Smooth muscle cell (in vitro differentiated cells): ENCODE results near the gene UGCG. TPM values are rescaled to one million over a fixed set of nuclear protein-coding genes. Genes with fewer than 3 reads are reported as not detected.
A peak's percentile ranks its signal among the peaks of the same experiment; 100 is the strongest.

Experiments
- DNase-seq: peaks from one replicate; lab custom pipeline; 2025; ENCODE audit not compliant: unreplicated experiment; lab: John Stamatoyannopoulos, UW
- H2AFZ ChIP-seq: fragments of 200-600 bp; sonication (generic); 2 replicates; pipeline ENCODE4 v1.6.0; 2016; ENCODE audit warnings: antibody characterized with exemption, low read depth, mild to moderate bottlenecking
- H3F3A ChIP-seq: fragments of 200-600 bp; sonication (generic); 2 replicates; pipeline ENCODE4 v1.6.0; 2017; ENCODE audit warnings: antibody characterized with exemption, low read depth
- H3K27ac ChIP-seq: fragments of 200-600 bp; sonication (generic); 2 replicates; pipeline ENCODE4 v1.5.1; 2016; ENCODE audit warnings: low read depth, mild to moderate bottlenecking
- H3K27me3 ChIP-seq: fragments of 200-600 bp; sonication (generic); 2 replicates; pipeline ENCODE4 v1.6.1; 2016; ENCODE audit warnings: low read depth, mild to moderate bottlenecking
- H3K36me3 ChIP-seq: fragments of 200-600 bp; sonication (generic); 2 replicates; pipeline ENCODE4 v1.5.1; 2016; ENCODE audit warnings: low read depth
- H3K4me1 ChIP-seq: fragments of 200-600 bp; sonication (generic); 2 replicates; pipeline ENCODE4 v1.5.1; 2016; ENCODE audit warnings: low read depth
- H3K4me2 ChIP-seq: fragments of 200-600 bp; sonication (generic); 2 replicates; pipeline ENCODE4 v1.6.0; 2016; ENCODE audit warnings: mild to moderate bottlenecking
- H3K4me3 ChIP-seq: fragments of 200-600 bp; sonication (generic); 2 replicates; pipeline ENCODE4 v1.5.1; 2016; ENCODE audit warnings: mild to moderate bottlenecking
- H3K79me2 ChIP-seq: fragments of 200-600 bp; sonication (generic); 2 replicates; pipeline ENCODE4 v1.6.0; 2016; ENCODE audit warnings: low read depth, mild to moderate bottlenecking
- H3K9ac ChIP-seq: fragments of 200-600 bp; sonication (generic); 2 replicates; pipeline ENCODE4 v1.6.0; 2016; ENCODE audit warnings: low read depth
- H3K9me3 ChIP-seq: fragments of 200-600 bp; sonication (generic); replicated peaks from 2 replicates; pipeline ENCODE4 v1.5.1; 2016; ENCODE audit warnings: low read depth
- H4K20me1 ChIP-seq: fragments of 200-600 bp; sonication (generic); 2 replicates; pipeline ENCODE4 v1.6.0; 2016; ENCODE audit warnings: low read depth
- WGBS: methylation state at CpG from one replicate; pipeline ENCODE4 v1.1.7; 2016; ENCODE audit warnings: low lambda C conversion rate; 5-methylcytosine and 5-hydroxymethylcytosine counted together
- polyA plus RNA-seq: library from polyadenylated mRNA; unstranded; fragments of >200 nt; fragmentation: Nextera tagmentation; extraction: Ambion mirVana; gene quantifications from 2 replicates; pipeline ENCODE4 v1.2.1, GENCODE V29; 2016
- total RNA-seq: library from RNA; depleted of rRNA; stranded (reverse); fragments of >200 nt; gene quantifications from 2 replicates; pipeline ENCODE4 v1.2.3, GENCODE V29; 2014
- TF ChIP-seq, protein P1 (sequence below): fragments of 200-600 bp; sonication (generic); IDR thresholded peaks from 2 replicates; pipeline ENCODE4 v1.5.1; 2017; ENCODE audit warnings: borderline replicate concordance, mild to moderate bottlenecking, antibody characterized with exemption; ENCODE audit not compliant: insufficient read depth, poor library complexity, severe bottlenecking

UGCG gene
- total and polyA plus RNA-seq, 2 experiments from 2014 or later, result 21.3 to 34.0 TPM

- Histone ChIP-seq H3K27me3 (no peaks in the 10 kb centered on the region), H3K27ac (no peak overlapping the region), H3K4me3 (no peak overlapping the region), H3K9me3 (no peaks in the 10 kb centered on the region), H3K9ac (no peak overlapping the region), H4K20me1 (peaks cover 21% of the 10 kb centered on the region), H3K36me3 (peaks cover 7% of the 10 kb centered on the region), H3K4me2 (no peak overlapping the region), H2AFZ (no peak overlapping the region), H3K4me1 (no peaks in the 10 kb centered on the region), H3F3A (no peaks in the 10 kb centered on the region), H3K79me2 (peaks cover 15% of the 10 kb centered on the region)
- TF ChIP-seq, protein P1, sequence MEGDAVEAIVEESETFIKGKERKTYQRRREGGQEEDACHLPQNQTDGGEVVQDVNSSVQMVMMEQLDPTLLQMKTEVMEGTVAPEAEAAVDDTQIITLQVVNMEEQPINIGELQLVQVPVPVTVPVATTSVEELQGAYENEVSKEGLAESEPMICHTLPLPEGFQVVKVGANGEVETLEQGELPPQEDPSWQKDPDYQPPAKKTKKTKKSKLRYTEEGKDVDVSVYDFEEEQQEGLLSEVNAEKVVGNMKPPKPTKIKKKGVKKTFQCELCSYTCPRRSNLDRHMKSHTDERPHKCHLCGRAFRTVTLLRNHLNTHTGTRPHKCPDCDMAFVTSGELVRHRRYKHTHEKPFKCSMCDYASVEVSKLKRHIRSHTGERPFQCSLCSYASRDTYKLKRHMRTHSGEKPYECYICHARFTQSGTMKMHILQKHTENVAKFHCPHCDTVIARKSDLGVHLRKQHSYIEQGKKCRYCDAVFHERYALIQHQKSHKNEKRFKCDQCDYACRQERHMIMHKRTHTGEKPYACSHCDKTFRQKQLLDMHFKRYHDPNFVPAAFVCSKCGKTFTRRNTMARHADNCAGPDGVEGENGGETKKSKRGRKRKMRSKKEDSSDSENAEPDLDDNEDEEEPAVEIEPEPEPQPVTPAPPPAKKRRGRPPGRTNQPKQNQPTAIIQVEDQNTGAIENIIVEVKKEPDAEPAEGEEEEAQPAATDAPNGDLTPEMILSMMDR, result no peak
- WGBS, result 95% methylated on average over 6 of the region's 6 CpGs
- DNase-seq, result no peak
Observed at GRCh38 chr9:111926421-111926875, 29.8 kb downstream of the UGCG start.

DNA sequence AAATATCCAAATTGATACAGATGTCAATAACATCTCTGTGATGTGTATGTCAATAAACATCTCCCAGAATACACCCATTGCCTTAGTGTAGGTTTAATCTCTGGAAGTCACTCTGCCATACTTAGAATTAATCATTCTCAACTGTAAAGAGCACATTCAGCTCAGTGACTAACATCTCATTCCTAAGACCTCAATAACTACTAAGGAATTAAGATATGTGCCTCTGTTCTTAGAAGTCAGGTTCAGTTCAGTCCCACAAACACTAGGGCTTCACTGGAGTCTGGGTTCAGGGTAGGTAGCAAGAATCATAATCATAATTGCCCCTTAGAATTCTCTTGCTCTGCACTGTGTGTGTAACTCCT is 31.7 kb downstream of the UGCG start:
- Histone ChIP-seq H3F3A (no peaks in the 10 kb centered on the region), H2AFZ (no peak overlapping the region), H4K20me1 (peaks cover 10% of the 10 kb centered on the region), H3K27ac (no peak overlapping the region), H3K4me3 (no peak overlapping the region), H3K36me3 (peaks cover 15% of the 10 kb centered on the region), H3K4me2 (no peak overlapping the region), H3K79me2 (peaks cover 14% of the 10 kb centered on the region), H3K4me1 (no peaks in the 10 kb centered on the region), H3K9me3 (no peaks in the 10 kb centered on the region), H3K27me3 (no peaks in the 10 kb centered on the region), H3K9ac (no peak overlapping the region)
- TF ChIP-seq, protein P1, result no peak
- no peak for DNase-seq

- no peaks in the 10 kb centered on the region for H3K27me3 ChIP-seq
- H3F3A ChIP-seq, result peaks cover 11% of the 10 kb centered on the region
- 91% methylated on average over 2 of the region's 2 CpGs for WGBS
- peaks cover 9% of the 10 kb centered on the region for H3K36me3 ChIP-seq
- no peak overlapping the region for H3K9ac ChIP-seq
- no peak overlapping the region for H3K4me2 ChIP-seq
- no peak overlapping the region for H3K27ac ChIP-seq
- H3K4me1 ChIP-seq, result no peaks in the 10 kb centered on the region
- H3K79me2 ChIP-seq, result no peaks in the 10 kb centered on the region
- no peaks in the 10 kb centered on the region for H4K20me1 ChIP-seq
- TF ChIP-seq, protein P1, result no peak
- no peak for DNase-seq
- H2AFZ ChIP-seq, result no peak overlapping the region
- no peak overlapping the region for H3K4me3 ChIP-seq
- H3K9me3 ChIP-seq, result no peaks in the 10 kb centered on the region
Observed at GRCh38 chr9:111934747-111935146, 38.1 kb downstream of the UGCG start.

GRCh38 chr9:111936391-111936790 is 39.8 kb downstream of the UGCG start:
- Histone ChIP-seq H3K4me2 (peak overlapping the region; percentile 25), H3K36me3 (peaks cover 9% of the 10 kb centered on the region), H3K79me2 (no peaks in the 10 kb centered on the region), H3K4me3 (no peak overlapping the region), H3K9me3 (no peaks in the 10 kb centered on the region), H4K20me1 (no peaks in the 10 kb centered on the region), H3K9ac (no peak overlapping the region), H3K27ac (no peak overlapping the region), H3K4me1 (no peaks in the 10 kb centered on the region), H3F3A (peaks cover 11% of the 10 kb centered on the region), H2AFZ (no peak overlapping the region), H3K27me3 (no peaks in the 10 kb centered on the region)
- TF ChIP-seq, protein P1, result no peak
- no peak for DNase-seq
- 98% methylated on average over 2 of the region's 2 CpGs for WGBS
